Dedifferentiated amniotic fluid mesenchymal stem cell (primary cell): ENCODE measurements around the gene CMSS1.

ENCODE experiments used
- DNase-seq: peaks from one replicate; pipeline ENCODE4 v3.0.0-alpha.2; 2016; ENCODE audit errors: extremely low spot score

CMSS1 gene

DNA sequence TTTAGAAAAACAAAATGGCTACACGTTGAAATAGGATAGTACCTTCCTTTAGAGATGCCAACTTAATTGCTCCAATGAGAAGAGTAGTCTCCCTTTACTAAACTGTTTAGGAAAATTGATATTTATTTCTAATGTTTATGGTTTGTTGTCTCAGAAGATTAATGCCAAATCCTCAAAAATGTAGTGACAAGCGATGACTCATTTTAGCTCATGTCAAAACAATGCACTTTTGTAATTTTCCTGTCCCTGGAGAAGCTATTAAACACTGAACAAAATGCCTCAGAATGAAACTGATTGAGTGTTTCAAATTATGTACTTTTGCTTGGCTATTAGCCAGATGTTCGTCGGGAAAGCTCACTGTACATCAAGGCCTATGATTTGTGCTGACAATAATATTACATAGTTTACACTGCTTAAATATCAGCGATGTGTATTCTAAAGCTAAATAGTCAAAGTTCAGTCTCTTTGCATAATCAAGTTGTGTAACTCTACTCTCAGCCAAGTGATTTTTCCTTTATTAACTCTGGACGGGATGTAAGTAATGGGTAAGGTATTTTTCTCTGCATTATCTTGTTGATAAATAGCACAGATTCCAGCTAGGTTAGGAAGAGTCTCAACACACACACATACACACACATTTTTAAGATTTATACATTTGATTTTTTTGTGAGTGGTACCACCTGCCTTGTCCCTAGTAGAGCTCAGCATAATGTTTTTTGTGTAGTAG lies 83.7 kb downstream of the CMSS1 start:
- peak; percentile 90 for DNase-seq

DNA sequence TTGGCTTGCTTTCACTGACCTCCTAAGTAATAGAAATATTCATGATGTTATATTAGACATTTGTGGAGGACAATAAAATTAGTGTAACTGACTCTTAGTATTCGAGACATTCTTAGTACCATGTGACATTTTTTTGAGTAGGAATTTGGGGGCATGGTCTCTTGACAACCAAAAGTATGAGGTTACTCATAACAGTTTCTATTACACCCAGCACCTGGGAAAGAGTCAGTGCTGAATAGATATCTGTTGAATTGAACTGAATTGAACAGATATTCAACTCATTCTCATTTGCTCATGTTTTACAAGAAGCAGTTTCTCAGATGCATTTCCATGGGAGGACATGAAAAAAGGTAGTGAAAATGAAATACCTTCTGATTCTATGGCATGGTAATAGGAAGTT lies 84.4 kb downstream of the CMSS1 start:
- no peak for DNase-seq

DNA sequence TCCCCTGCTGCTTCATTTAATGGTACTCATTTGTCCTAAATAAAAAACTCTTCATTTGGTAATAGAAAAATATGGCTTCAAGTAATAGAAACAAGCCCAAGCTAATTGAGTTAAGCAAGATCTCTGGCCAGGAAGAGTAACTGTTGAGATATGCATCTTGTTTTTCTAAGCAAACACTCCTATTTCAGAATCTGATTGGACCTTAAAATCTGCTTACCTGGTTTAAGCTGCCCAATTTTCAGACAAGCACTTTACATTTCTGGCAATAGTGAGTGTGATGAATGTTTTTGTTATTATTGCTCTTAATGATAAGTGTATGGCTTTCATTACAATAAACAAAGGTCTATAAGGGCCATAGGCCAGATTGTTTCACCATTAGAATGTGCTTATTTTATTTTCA lies 86.2 kb downstream of the CMSS1 start:
- DNase-seq, result no peak

DNA sequence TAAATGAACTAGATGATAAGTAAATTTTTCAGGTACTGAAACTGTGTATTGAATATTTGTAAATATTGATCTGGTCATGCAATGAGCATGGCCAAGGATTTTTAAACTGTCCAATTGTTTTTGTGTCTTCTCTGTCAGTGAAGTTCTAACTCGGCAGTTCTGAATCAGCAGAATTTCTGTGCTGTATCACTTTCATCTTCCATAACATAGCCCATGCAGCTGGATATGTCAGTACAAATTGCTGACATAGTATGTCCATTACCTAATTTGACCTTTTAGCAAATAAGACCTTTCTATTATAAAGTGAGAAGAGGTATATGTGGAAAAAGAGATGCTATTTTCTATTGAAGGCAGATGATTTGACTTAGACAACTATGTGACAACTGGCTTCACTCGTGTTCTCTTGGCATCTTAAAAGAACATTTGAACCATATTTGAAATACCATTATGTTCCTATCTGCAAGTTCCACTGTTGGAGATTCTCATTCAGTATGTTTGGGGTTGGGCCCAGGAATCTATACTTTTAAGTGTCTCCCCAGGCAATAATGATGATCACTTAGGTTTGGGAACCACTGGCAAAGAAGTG lies 90.4 kb downstream of the CMSS1 start:
- DNase-seq, result no peak

DNA sequence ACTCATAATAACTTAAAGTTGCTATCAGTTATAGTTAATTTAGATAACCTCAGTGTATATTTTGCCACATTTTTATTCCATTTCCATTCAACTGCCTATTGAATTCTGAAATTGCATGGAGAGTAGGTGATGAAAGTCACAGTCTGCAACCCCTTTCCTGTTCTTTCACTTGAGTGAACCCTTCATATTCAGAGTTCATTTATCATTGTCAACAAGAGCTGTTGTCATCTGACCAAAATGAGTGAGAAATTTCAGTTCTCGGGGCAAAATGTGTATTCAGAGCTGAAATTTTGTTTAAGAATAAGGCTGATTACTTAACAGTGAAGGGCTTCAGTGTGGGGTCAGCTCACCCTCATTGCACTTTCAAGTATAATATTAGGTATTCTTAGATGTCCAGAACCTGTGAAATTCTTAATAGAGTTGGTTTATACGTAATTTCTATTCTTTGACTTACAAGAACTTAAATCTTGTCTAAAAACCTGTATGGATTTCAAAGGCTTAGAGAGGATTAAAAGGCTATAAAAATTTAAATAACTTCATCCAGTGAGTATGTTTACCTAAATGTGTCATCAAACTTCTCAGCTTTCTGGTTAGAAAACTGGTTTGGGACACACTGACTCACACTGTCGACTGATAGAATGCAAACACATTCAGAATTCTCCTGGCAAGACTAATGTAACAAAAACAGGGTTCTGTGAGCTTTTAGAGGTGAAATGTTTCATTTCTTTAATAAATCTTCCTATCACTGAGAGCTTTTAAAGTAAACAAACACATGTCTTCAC lies 92.2 kb downstream of the CMSS1 start:
- DNase-seq, result no peak

DNA sequence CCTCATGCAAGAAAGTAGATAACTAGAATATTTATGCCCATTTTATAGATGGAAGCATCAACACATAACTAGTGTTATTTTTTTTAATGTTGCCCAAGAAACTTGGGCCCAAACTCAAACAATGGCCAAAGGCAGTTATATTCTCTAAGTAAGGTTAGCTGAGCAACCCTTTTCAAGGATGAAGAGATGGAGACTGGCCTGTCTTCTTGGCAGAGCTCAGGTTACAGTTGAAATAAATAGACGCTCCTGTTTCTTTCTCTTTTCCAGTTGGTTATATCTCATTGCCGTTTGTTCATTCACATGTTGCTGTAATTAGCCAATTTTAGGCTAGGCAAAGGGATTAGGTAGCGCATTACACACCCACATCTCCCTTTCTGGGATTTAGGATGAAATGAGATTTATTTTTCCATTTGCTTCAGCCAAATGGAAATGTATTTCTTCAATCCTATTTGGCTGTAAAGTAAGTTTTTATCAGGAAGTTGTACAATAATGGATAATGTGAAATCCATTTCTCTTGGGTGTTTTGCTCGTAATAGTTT lies 93.2 kb downstream of the CMSS1 start:
- no peak for DNase-seq

DNA sequence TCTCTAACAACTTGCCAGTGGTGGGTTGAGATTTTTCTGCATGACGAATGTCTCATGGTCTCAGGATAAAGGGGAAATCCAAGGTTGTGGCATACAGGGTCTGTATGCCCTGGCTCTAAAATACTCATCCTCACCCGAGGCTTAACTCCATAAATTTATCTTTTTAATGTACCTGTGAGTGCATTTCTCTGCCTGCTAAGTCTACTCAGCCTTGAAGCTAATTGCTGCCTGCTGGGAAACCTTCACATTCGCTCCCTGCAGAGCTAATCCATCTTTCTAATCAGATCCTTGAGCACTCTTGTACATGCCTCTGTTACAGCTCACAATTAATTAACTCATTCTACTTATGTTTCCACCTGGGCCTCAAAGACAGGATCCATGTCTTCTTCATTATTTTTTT lies 93.8 kb downstream of the CMSS1 start:
- DNase-seq, result no peak

DNA sequence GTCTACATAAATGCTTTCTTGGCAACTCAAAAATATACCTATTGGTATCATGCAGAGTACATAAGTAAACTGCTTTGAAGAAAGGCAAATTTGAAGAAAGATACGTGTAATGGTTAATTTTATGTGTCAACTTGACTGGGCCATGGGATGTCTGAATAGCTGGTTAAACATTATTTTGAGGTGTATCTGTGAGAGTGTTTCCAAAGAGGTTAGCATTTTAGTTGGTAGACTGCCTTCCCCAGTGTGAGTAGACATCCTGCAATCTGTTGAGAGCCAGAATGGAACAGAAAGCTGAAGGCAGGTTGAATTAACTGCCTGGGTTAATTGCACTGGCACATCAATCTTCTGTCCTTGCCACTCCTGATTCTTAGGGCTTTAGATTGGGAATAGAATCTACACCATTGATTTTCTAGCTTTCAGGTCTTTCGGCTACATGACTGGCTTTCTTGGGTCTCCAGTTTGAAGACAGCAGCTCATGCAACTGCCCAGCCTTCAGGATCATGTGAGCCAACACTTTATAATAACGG lies 98.3 kb downstream of the CMSS1 start:
- no peak for DNase-seq

DNA sequence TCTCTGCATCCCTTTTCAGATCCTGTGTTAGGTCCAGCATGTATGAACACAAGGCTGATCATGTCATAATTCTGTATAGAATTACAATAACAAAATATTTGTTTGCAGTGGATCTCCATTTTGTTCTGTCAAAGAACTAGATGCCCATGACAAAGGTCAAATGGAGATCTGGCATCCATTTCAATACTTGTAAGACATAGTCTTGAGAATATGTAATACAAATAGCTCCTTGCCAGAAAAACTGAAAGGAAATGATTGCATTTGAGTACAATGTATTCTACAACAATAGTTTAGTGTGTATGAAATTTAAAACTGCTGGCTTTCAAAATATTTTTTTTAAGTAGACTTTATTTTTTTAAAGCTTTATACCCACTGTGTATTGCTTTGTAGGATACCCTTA lies 101.1 kb downstream of the CMSS1 start:
- DNase-seq, result peak; percentile 61

DNA sequence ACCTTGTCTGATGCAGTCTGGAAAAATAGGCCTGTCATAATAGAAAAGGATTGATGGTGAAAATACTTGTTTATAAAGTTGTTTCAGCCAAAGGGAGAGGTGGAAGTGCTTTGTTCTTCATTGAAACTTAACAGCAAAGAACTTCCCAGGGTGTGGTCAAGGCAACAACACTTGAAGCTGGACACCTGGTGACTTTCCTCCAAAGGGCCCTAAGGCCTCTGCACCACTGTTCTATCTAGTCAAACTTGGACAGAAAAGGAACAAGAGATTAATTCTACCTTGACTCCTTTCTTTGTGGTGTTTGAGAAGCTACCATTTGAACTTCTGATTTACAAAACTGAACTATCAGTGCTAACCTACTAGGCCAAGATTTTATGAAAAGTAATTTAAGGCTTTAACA lies 102.0 kb downstream of the CMSS1 start:
- DNase-seq, result no peak

DNA sequence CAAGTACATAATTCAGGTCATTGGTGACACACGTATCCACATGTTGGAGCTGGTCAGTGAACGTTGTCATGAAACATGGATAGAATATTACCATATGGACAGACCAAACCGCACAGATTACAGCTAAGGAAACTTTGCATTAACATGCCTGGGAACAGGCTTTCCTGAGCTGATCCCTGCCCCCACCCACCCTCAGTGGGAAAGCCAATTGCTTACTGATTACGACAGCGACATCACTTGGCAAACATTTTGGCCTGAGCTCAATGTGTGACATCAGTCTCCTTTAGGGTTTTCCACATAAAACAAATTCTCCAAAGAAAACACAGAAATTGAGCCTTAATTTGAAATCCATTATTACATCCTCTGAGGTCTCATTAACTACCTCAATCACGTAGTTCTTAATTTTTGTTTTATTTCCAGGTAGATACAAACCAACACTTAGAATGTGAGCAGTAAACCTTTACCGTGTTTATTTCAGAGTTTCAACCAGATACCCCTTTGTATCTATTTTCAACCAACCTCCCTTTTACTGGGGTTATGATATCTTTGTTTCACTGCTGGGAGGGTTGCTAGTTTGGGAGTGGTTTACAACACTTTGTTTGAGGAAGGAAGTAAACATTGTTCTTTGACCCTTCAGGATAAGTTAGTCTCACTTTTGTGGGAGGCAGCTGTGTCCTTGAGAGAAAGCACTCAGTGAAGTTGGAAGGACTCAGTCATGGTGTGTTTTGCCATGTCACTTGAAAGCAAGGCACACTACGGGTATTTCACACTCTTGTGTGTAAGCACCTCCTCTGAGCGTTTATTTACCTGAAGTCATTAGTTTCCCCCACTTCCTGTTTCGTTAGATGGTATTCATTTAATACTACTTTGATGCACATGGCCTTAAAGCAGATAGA lies 103.1 kb downstream of the CMSS1 start:
- DNase-seq, result peak; percentile 29

DNA sequence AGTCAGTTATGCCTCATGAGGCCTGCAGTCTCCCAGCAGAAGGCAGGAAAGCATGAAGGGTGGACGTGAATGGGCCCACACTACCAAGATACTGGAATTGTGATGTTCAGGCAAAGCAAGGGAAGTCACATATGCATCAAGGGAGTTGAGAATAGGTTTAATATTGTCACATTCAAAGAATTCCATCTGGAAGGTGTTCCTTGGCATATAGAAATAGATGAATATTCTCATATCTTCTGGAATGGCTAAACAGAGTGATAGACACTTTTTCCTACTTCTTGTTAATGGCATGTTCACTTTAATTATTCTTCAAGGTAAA lies 103.7 kb downstream of the CMSS1 start:
- no peak for DNase-seq

DNA sequence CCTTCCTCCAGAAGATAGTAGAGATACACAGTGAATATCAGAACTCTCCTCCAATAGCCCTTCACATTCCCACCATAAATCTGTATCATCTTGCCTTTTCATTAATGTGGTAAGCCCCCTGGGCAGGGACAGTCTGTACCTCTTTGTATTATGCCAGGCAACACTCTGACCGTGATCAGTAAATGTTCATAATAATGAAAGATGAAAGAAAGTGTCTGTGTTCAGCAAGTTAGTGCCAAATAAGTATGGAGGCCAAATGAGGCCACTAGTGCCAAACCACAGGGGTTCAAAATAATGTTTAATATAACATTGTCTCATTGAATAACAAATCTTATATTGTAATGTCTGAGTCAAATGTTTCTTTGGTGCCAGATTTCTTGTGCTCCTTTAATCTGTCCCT lies 104.3 kb downstream of the CMSS1 start:
- DNase-seq, result no peak

DNA sequence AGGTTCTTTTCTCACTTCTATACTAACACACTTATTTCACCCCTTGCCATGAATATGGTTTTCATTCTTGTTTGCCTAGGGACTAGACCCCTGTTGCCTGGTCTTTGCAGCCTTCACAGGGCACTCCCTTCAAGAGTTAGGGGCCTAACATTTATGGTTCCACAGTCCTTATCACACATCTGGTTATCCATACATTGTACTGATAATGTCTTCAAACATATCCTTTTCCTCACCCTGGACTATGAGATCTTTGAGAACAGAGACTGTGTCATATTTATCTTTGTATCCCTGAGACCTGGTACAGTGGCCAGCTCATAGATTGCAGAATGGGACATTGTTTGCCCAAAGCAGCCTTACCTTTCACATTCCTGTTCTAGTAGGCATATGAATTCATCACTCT lies 106.2 kb downstream of the CMSS1 start:
- DNase-seq, result no peak

DNA sequence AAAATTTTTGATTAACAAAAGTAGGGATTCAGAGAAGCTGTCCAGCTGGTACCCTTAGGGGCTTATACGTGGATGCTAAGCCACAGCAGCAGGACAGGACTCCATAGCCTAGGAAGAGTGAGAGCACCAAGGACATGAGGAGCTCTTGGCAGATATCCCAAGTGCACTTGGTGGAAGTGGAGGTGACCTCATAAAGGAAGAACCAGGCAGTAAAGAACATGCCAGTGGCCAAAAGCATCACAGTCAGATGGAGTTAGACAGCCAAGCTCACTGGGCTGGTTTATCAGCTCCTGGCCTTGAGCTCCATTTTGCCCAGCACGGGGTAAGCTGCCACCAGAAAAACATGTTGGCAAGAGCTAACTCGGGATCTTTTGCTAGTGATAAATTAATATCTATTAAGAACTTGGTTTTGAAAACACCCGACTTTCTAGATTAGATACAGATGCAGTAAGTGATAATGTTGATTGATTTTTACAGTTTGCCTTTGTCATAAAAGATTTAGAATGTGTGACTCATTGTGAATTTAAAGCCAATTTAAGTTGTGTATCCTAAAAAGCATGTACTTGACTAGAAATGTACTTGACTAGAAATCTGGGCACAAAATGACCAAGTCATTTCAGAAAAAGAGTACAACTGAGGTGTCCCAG lies 108.0 kb downstream of the CMSS1 start:
- DNase-seq, result no peak

DNA sequence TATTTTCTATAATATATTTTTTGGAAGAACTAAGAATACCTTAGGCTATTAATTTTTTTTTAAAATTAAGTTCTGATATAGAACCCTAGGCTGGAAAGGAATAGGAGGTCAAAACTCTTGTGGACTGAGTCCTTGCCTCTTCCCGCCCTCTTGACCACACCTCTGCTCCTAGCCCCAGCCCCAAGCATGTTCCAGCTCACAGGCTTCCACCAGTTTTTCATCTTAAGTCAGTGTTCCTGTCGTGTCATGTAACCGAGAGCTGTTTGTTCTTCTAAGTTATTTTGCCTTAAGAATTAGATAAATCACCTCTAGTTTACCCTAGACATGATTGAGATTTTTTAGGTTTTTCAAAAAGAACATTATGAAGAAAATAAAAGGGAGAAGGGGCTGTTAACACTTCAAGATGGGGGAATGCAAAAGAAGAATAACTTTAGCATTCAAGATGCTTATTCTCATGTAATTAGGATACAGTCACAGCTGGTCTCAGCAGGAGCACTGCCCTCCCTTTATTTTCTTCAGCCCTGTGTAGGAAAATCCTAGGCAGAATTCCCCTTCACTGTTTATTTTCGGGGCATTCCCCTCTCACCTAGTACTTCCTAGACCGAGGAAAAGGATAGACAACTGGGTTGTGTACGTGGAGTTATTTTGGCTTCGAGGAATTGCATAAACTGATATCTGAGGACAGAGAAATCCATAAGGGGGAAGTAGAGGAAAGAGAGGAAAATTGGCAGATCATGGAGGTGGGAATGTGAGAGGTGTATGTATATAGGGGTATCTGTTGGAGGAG lies 110.2 kb downstream of the CMSS1 start:
- DNase-seq, result no peak

DNA sequence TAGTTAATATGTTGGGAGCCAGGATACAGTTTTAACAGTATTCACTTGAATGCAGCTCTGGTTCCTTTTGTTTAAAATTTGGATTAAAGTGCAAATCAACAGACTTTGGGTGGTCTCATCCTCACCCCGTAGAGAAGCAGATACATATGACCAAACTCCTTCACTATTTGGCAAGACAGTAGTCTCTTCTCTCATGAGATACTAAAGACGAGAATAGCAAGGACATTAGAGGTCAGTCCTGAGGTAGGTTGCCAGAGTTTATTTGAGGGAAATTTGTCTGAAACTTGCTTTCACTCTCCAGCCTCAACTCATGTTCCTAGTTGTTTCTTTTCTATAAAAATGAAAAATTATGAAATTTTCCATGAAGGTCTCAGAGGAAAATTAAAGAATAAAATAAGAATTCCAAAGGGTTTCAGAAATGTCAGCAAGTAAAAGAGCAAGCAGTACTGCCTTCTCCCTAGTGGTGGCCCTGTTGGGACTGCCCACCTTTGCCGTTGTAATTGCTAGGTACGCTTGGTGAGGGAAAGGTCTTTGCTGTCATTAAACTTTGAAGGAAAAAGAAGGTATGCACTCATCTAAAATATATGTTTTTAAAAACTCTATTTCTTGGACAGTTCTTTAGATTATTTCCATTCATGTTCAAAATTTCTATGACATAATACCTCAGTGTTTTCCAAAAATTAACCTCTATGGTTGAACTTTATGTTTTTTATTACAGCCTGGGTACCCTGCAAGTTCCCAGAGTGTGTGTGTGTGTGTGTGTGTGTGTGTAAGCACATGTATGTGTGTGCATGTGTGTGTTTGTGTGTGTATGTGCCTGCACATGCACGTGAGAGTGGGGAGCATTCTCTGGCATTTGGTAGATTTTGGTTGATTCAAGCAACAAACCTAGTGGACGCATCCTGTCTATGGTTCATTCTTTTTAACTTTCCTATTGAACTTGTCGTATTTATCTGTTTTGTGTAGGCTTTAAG lies 111.4 kb downstream of the CMSS1 start:
- no peak for DNase-seq

DNA sequence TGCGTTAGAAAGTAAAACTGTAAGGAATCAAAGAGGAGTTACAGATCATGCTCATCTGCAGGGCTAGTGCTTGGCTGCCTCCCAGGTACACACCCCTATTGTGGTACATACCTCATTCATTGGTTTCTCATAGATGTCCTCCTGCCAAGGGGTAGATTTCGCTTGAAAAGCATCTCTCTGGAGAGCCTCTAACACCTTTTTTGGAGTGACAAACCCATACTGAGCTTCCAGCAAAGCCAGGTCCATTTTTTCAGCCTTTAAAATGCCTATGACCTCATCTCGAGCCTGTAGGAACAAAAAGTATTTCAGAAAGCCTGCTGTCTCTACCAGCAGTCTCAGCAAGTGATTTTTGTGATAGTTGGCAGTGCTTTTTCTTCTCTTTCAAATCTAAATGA lies 112.1 kb downstream of the CMSS1 start:
- no peak for DNase-seq

DNA sequence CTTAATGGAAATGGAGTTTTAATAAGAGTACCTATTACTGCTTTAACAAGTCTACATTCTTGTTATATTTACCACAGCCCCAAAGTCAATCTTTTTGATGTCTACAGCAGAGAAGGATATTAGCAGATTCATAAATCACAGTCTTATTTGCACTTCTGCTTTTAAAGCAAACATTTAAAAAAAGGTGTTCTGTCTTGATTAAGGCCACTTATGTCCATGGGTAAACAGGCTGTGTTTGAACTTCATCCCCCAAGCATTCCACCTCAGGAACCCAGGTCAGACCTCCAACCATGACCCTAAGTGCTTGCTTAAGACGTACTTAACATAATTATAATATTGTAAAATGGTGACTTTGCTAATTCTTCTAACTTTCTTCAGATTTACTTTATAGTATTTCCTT lies 113.4 kb downstream of the CMSS1 start:
- DNase-seq, result no peak
